Adrenal gland (tissue), 12 donors: ENCODE results near the gene MLC1. TPM values are rescaled to one million over a fixed set of nuclear protein-coding genes. Genes with fewer than 3 reads are reported as not detected.

Experiments used
- DNase-seq, 7 donors: peaks; one replicate each; pipeline ENCODE4 v3.0.0-alpha.2; 2019 to 2020
- H3K27ac ChIP-seq, 5 donors: fragments of 200-600 bp; sonication (generic) in 4 of 5; 1 replicate in 3 of 5; 2 replicates in 2 of 5; pipeline versions ENCODE4 v1.5.1 to v1.8.0; 2016 to 2020; ENCODE audit warnings: mild to moderate bottlenecking in 1 of 5
- H3K27me3 ChIP-seq: fragments of 200-600 bp; 2 replicates; pipeline ENCODE4 v1.8.0; 2021
- H3K36me3 ChIP-seq, 2 donors: fragments of 200-600 bp; replicated peaks in 1 of 2; 1 replicate in 1 of 2; 2 replicates in 1 of 2; pipeline versions ENCODE4 v1.5.1 to v1.8.0; 2018 to 2022
- H3K4me1 ChIP-seq, 2 donors: fragments of 200-600 bp; replicated peaks in 1 of 2; 1 replicate in 1 of 2; 2 replicates in 1 of 2; pipeline versions ENCODE4 v1.5.1 to v1.8.0; 2018 to 2021
- H3K4me3 ChIP-seq, 4 donors: fragments of 200-600 bp; sonication (generic) in 3 of 4; one replicate each; pipeline ENCODE4 v1.5.1; 2016 to 2018
- H3K9me3 ChIP-seq, 3 donors: fragments of 200-600 bp; sonication (generic) in 1 of 3; replicated peaks in 1 of 3; 1 replicate in 2 of 3; 2 replicates in 1 of 3; pipeline versions ENCODE4 v1.5.1 to v1.8.0; 2016 to 2021
- CTCF ChIP-seq, 6 experiments: fragments of 450-650 bp in 4 of 6; fragments of 200-600 bp in 2 of 6; sonication (generic) in 1 of 6; IDR thresholded peaks; 1 replicate in 5 of 6; 2 replicates in 1 of 6; pipeline versions ENCODE4 v1.5.1 to v1.8.0; 2016 to 2021; ENCODE audit warnings: antibody characterized with exemption in 6 of 6, mild to moderate bottlenecking in 2 of 6, moderate library complexity in 1 of 6
- POLR2A ChIP-seq, 2 donors: fragments of 450-650 bp; IDR thresholded peaks; one replicate each; pipeline ENCODE4 v1.6.1; 2017; ENCODE audit warnings: antibody characterized with exemption in 2 of 2, mild to moderate bottlenecking in 2 of 2, moderate library complexity in 1 of 2
- WGBS, 4 donors: extraction: QIAGEN DNeasy Blood & Tissue Kit in 2 of 4; methylation state at CpG; one replicate each; pipeline versions ENCODE4 v1.1.5 to v1.1.7; 2013 to 2017; 5-methylcytosine and 5-hydroxymethylcytosine counted together
- intact Hi-C, 2 donors: fragments of 100-400 bp; cut with DNase I; formaldehyde crosslinking; loops; one replicate each; pipeline versions ENCODE4 v1.14.1 to v1.15.0; 2022 to 2023
- polyA plus RNA-seq, 3 donors: library from polyadenylated mRNA; stranded (reverse); fragments of 200-250 nt in 2 of 3; fragments of 350-450 nt in 1 of 3; fragmentation: Illumina TruSeq in 1 of 3; extraction: RNeasy Lipid Tissue Mini Kit (QIAGEN cat#74804) in 1 of 3; gene quantifications; one replicate each; pipeline ENCODE4 v1.2.3, GENCODE V29; 2013 to 2014
- total RNA-seq, 9 donors: library from RNA; depleted of rRNA in 4 of 9; stranded (reverse); fragments of >200 nt in 4 of 9; fragments of 120-200 nt in 1 of 9; fragmentation: NEBNext Ultra II Directional in 1 of 9; extraction: Animal tissue kit (Norgen Biotek cat#: 25700) in 1 of 9; gene quantifications; one replicate each; pipeline versions ENCODE4 v1.1.0 to v1.2.4, GENCODE V29; 2013 to 2023
- donor health status: healthy with polysubstance abuse.
- donor health status: Bipolar disorder and iron deficiency.
- donor health status: DM: yes; HTN: yes; CAD: no.
- donor health status: DM: no; HTN: no; CAD: no.
- donor health status: DM: no; HTN: no; CAD: no.
- donor health status: DM: yes; HTN: yes; CAD: no.

Gene MLC1
- total and polyA plus RNA-seq, 12 donors: 0.03 to 0.22 TPM; not detected in 10

DNA sequence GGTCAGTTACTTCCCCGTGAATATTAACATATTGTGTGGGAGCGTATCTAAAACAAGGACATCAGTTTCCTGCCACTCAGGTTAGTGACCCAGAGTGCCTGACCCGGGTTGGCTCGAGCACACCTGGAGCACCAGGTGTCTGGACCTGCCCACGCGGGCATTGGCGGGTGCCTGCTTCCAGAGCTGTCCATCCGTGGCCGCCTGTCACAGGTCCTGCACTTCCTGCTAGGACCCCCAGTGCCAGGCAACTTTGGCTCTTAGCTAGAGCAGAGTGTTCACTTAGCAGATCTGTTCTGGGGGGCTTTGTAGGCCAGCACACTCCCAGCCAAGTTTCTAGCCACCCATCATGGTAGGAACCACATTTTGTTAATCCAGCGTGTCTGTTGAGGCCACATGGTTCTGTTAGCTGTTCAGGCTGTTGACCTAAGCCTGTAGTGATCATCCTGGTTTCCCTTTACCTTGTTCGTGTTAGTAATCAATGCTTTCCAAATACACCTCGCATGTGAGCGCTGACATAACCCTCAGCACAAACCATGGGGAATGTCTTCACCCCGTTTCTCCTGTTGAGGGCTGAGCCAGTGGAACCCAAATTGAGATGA lies 34.0 kb upstream of the MLC1 start:
- Histone ChIP-seq H3K4me1 (peaks cover 0 to 6% of the 10 kb centered on the region in 2 donors), H3K27me3 (peaks cover 4% of the 10 kb centered on the region), H3K4me3 (no peak overlapping the region), H3K36me3 (no peaks in the 10 kb centered on the region), H3K9me3 (no peaks in the 10 kb centered on the region), H3K27ac (no peak overlapping the region)
- no peak for TF ChIP-seq CTCF (IDR thresholded peaks at IDR 0.05)
- TF ChIP-seq POLR2A (IDR thresholded peaks at IDR 0.05): no peak
- whole genome bisulfite sequencing, 4 donors: 82 to 88% (median 85%) methylated on average over 8 to 14 of the region's 14 CpGs
- intact Hi-C loops: no loop called here
- DNase-seq: peak in 1 of 7 donors; percentile 47

DNA sequence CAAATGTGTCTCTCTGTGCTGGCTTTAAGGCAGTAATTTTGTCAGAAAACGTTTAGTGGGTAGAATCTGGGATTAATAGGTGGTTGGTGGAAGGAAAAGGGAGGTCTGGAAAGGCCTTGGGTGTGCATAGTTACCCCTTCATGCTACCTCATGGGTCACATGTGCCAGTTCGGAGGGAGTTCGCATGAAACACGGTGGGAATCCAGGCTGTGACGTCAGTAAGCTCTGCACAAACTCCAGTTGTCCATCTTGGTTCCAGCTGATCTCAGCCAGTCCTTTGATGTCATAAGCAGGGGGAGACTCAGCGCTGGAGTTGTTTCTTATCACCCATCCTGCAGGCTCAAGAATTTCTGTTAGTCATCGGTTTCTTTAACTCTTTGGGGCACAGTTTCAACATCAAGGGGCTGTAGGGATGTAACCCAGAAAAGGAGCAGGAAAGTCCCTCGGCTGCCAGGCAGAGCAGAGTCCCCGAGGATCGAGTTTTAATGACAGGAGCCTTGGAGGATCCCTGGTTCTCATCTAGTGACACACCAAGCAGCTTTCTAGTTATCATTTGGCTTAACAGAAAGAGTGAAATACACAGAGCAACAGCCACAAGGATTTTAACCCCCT lies 33.4 kb upstream of the MLC1 start:
- no peak overlapping the region for H3K4me3 ChIP-seq
- peaks cover 0 to 6% of the 10 kb centered on the region in 2 donors for H3K4me1 ChIP-seq
- no peaks in the 10 kb centered on the region for H3K9me3 ChIP-seq
- H3K36me3 ChIP-seq: no peaks in the 10 kb centered on the region
- intact Hi-C loops: no loop called here
- TF ChIP-seq CTCF (IDR thresholded peaks at IDR 0.05): no peak
- peaks cover 4% of the 10 kb centered on the region for H3K27me3 ChIP-seq
- H3K27ac ChIP-seq: no peak overlapping the region
- WGBS, 4 donors: 12 to 28% (median 19%) methylated on average over 8 to 10 of the region's 10 CpGs
- DNase-seq: peak in 6 of 7 donors; percentile 57 to 72 (median 67)

DNA sequence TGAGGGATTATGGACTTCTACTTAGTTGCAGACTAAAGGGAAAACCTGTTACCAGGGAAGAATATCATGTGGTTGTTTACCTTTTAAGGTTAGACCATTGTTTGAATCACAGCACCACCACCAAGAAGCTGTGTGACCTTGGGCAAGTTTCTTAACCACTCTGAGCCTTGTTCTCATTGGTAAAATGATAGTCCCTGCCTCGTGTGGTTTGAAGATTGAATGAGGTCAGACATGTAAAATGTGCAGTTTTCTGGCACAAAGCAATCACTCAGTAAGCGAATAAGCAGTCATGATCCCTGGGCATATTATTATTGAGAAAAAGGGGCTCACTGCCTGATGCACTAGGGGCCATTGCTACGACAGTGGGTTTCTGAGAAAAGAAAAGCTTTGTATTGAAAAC lies 32.9 kb upstream of the MLC1 start:
- no peaks in the 10 kb centered on the region for H3K9me3 ChIP-seq
- H3K27ac ChIP-seq: no peak overlapping the region
- peak in 1 of 7 donors; percentile 3 for DNase-seq
- WGBS, 4 donors: 60 to 81% (median 66%) methylated on average over 3 of the region's 3 CpGs
- no peaks in the 10 kb centered on the region for H3K36me3 ChIP-seq
- H3K27me3 ChIP-seq: peaks cover 4% of the 10 kb centered on the region
- no peak overlapping the region for H3K4me3 ChIP-seq
- TF ChIP-seq CTCF (IDR thresholded peaks at IDR 0.05) (no peak), POLR2A (IDR thresholded peaks at IDR 0.05) (no peak)
- peaks cover 0 to 6% of the 10 kb centered on the region in 2 donors for H3K4me1 ChIP-seq
- intact Hi-C loops: no loop called here

- 82 to 88% (median 84%) methylated on average over 13 to 19 of the region's 19 CpGs for WGBS, 4 donors
- intact Hi-C loops: no loop called here
- Histone ChIP-seq H3K27ac (no peak overlapping the region), H3K36me3 (no peaks in the 10 kb centered on the region), H3K27me3 (peaks cover 5% of the 10 kb centered on the region), H3K4me3 (no peak overlapping the region), H3K4me1 (peaks cover 0 to 6% of the 10 kb centered on the region in 2 donors), H3K9me3 (no peaks in the 10 kb centered on the region)
- peak in 1 of 7 donors; percentile 23 for DNase-seq
- TF ChIP-seq CTCF (IDR thresholded peaks at IDR 0.05): no peak
- TF ChIP-seq POLR2A (IDR thresholded peaks at IDR 0.05): no peak
These were observed 32.0 kb upstream of the MLC1 start for GRCh38 chr22:50117168-50117762.
